SK-N-SH (cell line): ENCODE data around the gene IFIT5. TPM values are rescaled to one million over a fixed set of nuclear protein-coding genes. Genes with fewer than 3 reads are reported as not detected.

ENCODE experiments used
- CTCF ChIA-PET: fragments of 300-600, 350-600 bp; formaldehyde crosslinking; extraction: SDS; loops from one replicate; lab custom pipeline; 2021; lab: Yijun Ruan, JAX
- POLR2A ChIA-PET: fragments of 350-600 bp; sonication (Branson Sonifier 250); formaldehyde crosslinking; extraction: SDS; loops from one replicate; lab custom pipeline; 2020; ENCODE audit warnings: antibody characterized with exemption, inconsistent platforms; lab: Yijun Ruan, JAX
- DNase-seq: peaks from one replicate; pipeline ENCODE4 v3.0.0; 2012
- H2AFZ ChIP-seq: fragments of 200-600 bp; sonication (generic); 2 replicates; pipeline ENCODE4 v1.8.1; 2016; ENCODE audit warnings: antibody characterized with exemption, mild to moderate bottlenecking, low read depth
- H3F3A ChIP-seq: fragments of 200-600 bp; sonication (generic); replicated peaks from 2 replicates; pipeline ENCODE3; 2016; ENCODE audit warnings: antibody characterized with exemption, mild to moderate bottlenecking; ENCODE audit not compliant: insufficient read depth
- H3K27ac ChIP-seq, 2 experiments: fragments of 200-500 bp in 1 of 2; fragments of 200-600 bp in 1 of 2; sonication (Bioruptor generic) in 1 of 2; sonication (generic), shearing (Covaris generic) in 1 of 2; 2 replicates each; pipeline versions ENCODE4 v1.5.1 to v1.6.1; 2014 to 2016; ENCODE audit warnings: low read depth in 2 of 2, inconsistent platforms in 1 of 2, low read length in 1 of 2, mild to moderate bottlenecking in 1 of 2, mixed read lengths in 1 of 2
- H3K27me3 ChIP-seq: fragments of 200-600 bp; sonication (generic), shearing (Covaris generic); 2 replicates; pipeline ENCODE4 v1.6.1; 2016; ENCODE audit warnings: mixed run types; ENCODE audit not compliant: insufficient read depth
- H3K36me3 ChIP-seq, 2 experiments: fragments of 200-500 bp in 1 of 2; fragments of 200-600 bp in 1 of 2; sonication (Bioruptor generic) in 1 of 2; sonication (generic) in 1 of 2; replicated peaks in 1 of 2; 2 replicates each; pipeline versions ENCODE3 to v1.5.1; 2014 to 2016; ENCODE audit warnings: low read length in 1 of 2, mild to moderate bottlenecking in 1 of 2; ENCODE audit not compliant: insufficient read depth in 2 of 2, control insufficient read depth in 1 of 2
- H3K4me1 ChIP-seq, 2 experiments: fragments of 200-500 bp in 1 of 2; fragments of 200-600 bp in 1 of 2; sonication (Bioruptor generic) in 1 of 2; sonication (generic), shearing (Covaris generic) in 1 of 2; 2 replicates each; pipeline versions ENCODE4 v1.5.1 to v1.6.1; 2014 to 2016; ENCODE audit warnings: low read depth in 1 of 2, low read length in 1 of 2, mixed run types in 1 of 2; ENCODE audit not compliant: insufficient read depth in 2 of 2, control insufficient read depth in 1 of 2
- H3K4me2 ChIP-seq: fragments of 200-600 bp; sonication (generic), shearing (Covaris generic); 2 replicates; pipeline ENCODE4 v1.6.1; 2017; ENCODE audit warnings: mixed run types
- H3K4me3 ChIP-seq, 2 experiments: fragments of 200-500 bp in 1 of 2; fragments of 200-600 bp in 1 of 2; sonication (Bioruptor generic) in 1 of 2; sonication (generic), shearing (Covaris generic) in 1 of 2; 2 replicates each; pipeline versions ENCODE4 v1.5.1 to v1.8.1; 2014 to 2016; ENCODE audit warnings: low read depth in 2 of 2, inconsistent platforms in 1 of 2, low read length in 1 of 2, mild to moderate bottlenecking in 1 of 2, mixed read lengths in 1 of 2, moderate library complexity in 1 of 2
- H3K79me2 ChIP-seq: fragments of 200-600 bp; sonication (generic); 2 replicates; pipeline ENCODE4 v1.8.1; 2017; ENCODE audit warnings: mild to moderate bottlenecking; ENCODE audit not compliant: insufficient read depth
- H3K9ac ChIP-seq: fragments of 200-600 bp; sonication (generic); 2 replicates; pipeline ENCODE4 v1.6.1; 2017; ENCODE audit warnings: mixed run types
- H3K9me2 ChIP-seq: fragments of 200-600 bp; sonication (generic); 2 replicates; pipeline ENCODE4 v1.6.1; 2017; ENCODE audit warnings: mixed run types
- H3K9me3 ChIP-seq: fragments of 200-600 bp; sonication (generic); 2 replicates; pipeline ENCODE4 v1.6.1; 2017; ENCODE audit warnings: mixed run types, mild to moderate bottlenecking, moderate library complexity
- H4K20me1 ChIP-seq: fragments of 200-600 bp; sonication (generic); 2 replicates; pipeline ENCODE4 v1.6.1; 2017; ENCODE audit warnings: mild to moderate bottlenecking, mixed run types; ENCODE audit not compliant: insufficient read depth
- EP300 ChIP-seq, 2 experiments: IDR thresholded peaks; 2 replicates each; pipeline versions ENCODE4 v1.4.0 to v1.6.1; 2012; ENCODE audit warnings: borderline replicate concordance in 1 of 2, low read depth in 1 of 2, low read length in 1 of 2
- EZH2phosphoT487 ChIP-seq: fragments of 200-600 bp; sonication (generic); IDR thresholded peaks from 2 replicates; pipeline ENCODE4 v1.6.1; 2017; ENCODE audit warnings: low read depth, mixed run types, mild to moderate bottlenecking, antibody characterized with exemption, moderate library complexity, borderline replicate concordance
- FOSL2 ChIP-seq: IDR thresholded peaks from 2 replicates; pipeline ENCODE4 v1.4.0; 2012; ENCODE audit warnings: low read depth, mild to moderate bottlenecking, moderate library complexity, borderline replicate concordance
- FOXJ3 ChIP-seq: sonication (generic); formaldehyde crosslinking; IDR thresholded peaks from 2 replicates; pipeline ENCODE4 v1.5.1; 2020; ENCODE audit warnings: mild to moderate bottlenecking, missing genetic modification reagents
- FOXM1 ChIP-seq: IDR thresholded peaks from 2 replicates; pipeline ENCODE4 v1.4.0; 2012; ENCODE audit warnings: low read depth, mild to moderate bottlenecking
- GABPA ChIP-seq: IDR thresholded peaks from 2 replicates; pipeline ENCODE4 v1.4.0; 2012; ENCODE audit warnings: low read depth, mild to moderate bottlenecking
- GATA2 ChIP-seq: sonication (generic); formaldehyde crosslinking; IDR thresholded peaks from 2 replicates; pipeline ENCODE4 v1.5.0; 2020; ENCODE audit warnings: mild to moderate bottlenecking, missing genetic modification reagents
- IRF3 ChIP-seq: fragments of 150-350 bp; IDR thresholded peaks from 2 replicates; pipeline ENCODE4 v1.6.1; 2016; ENCODE audit warnings: mild to moderate bottlenecking, low read depth, low read length
- JUND ChIP-seq: IDR thresholded peaks from 2 replicates; pipeline ENCODE4 v1.4.0; 2012
- MAX ChIP-seq: IDR thresholded peaks from 2 replicates; pipeline ENCODE4 v1.4.0; 2012; ENCODE audit warnings: low read depth
- NFIC ChIP-seq: IDR thresholded peaks from 2 replicates; pipeline ENCODE4 v1.4.0; 2012; ENCODE audit warnings: borderline replicate concordance
- RCOR1 ChIP-seq: fragments of 150-350 bp; IDR thresholded peaks from 2 replicates; pipeline ENCODE4 v1.6.1; 2017; ENCODE audit warnings: antibody characterized with exemption, low read length
- RFX5 ChIP-seq: IDR thresholded peaks from 2 replicates; pipeline ENCODE4 v1.6.1; 2012; ENCODE audit warnings: mild to moderate bottlenecking, improper control_type of control experiment, low read length
- SIN3A ChIP-seq: IDR thresholded peaks from 2 replicates; pipeline ENCODE4 v1.6.1; 2012; ENCODE audit warnings: low read depth, mild to moderate bottlenecking, low read length, moderate library complexity, borderline replicate concordance
- TCF12 ChIP-seq: IDR thresholded peaks from 2 replicates; pipeline ENCODE4 v1.4.0; 2012
- TEAD4 ChIP-seq: IDR thresholded peaks from 2 replicates; pipeline ENCODE4 v1.4.0; 2012; ENCODE audit warnings: mild to moderate bottlenecking, borderline replicate concordance; ENCODE audit not compliant: insufficient read depth
- WGBS: methylation state at CpG from one replicate; pipeline ENCODE4 v1.1.6; 2017; ENCODE audit warnings: low lambda C conversion rate; 5-methylcytosine and 5-hydroxymethylcytosine counted together
- polyA plus RNA-seq, 3 experiments: library from polyadenylated mRNA; depleted of rRNA; stranded (reverse); fragments of >200 nt; gene quantifications; 2 replicates each; pipeline ENCODE4 v1.2.3, GENCODE V29; 2012
- TF ChIP-seq, protein P1 (sequence below): IDR thresholded peaks from 2 replicates; pipeline ENCODE4; 2012
- TF ChIP-seq, protein P2 (sequence below): fragments of 200-600 bp; sonication (generic); IDR thresholded peaks from 2 replicates; pipeline ENCODE4 v1.6.1; 2017; ENCODE audit warnings: antibody characterized with exemption, mild to moderate bottlenecking, moderate library complexity

Gene IFIT5
- polyA plus RNA-seq, 1 of the 3 experiments (the other 2 are of a cell fraction): 2.7 TPM

DNA sequence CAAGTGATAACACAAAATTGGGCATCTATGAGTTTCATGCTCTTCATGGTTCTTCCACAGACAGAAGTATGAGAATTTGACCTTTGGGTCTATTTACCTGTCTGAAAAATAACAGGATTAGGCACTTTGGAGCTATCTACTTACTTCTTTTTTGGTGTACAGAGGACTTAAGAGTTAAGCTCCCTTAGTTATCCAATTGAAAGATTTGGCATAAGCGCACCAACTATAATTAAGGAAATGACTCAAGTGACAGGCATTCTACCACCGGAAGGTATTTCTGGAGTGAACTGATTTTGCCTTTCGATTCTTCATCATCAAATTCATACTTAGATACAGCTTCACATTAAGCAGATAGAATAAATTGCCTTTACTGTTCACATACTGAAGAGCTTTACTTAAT is 43.9 kb downstream of the IFIT5 start:
- H3F3A ChIP-seq: peaks cover 10% of the 10 kb centered on the region
- no peaks in the 10 kb centered on the region for H4K20me1 ChIP-seq
- no peaks in the 10 kb centered on the region for H3K27me3 ChIP-seq
- TF ChIP-seq NFIC: peak; percentile 58; the same call in 1 of the 2 replicates
- peak; percentile 54; the same call in 1 of the 2 replicates for TF ChIP-seq FOSL2
- TF ChIP-seq TCF12: peak; percentile 24; the same call in 1 of the 2 replicates
- TF ChIP-seq EP300 (IDR thresholded peaks at IDR 0.05; ENCODE audit: borderline replicate concordance in 1 of 2, low read depth in 1 of 2, low read length in 1 of 2): no peak
- no peak for TF ChIP-seq RCOR1
- TF ChIP-seq JUND: peak; percentile 52
- no peak for TF ChIP-seq EZH2phosphoT487
- 13% methylated on average over 3 of the region's 3 CpGs for WGBS
- no peaks in the 10 kb centered on the region for H3K9me3 ChIP-seq
- no peaks in the 10 kb centered on the region for H3K36me3 ChIP-seq
- peaks cover 0 to 17% of the 10 kb centered on the region in 2 experiments; a peak in 1 of 4 replicates for H3K4me1 ChIP-seq
- no peak for DNase-seq
- H3K9me2 ChIP-seq: no peaks in the 10 kb centered on the region
- H3K4me3 ChIP-seq: no peak overlapping the region
- H2AFZ ChIP-seq: peak overlapping the region; percentile 38; the same call in 1 of the 2 replicates
- H3K79me2 ChIP-seq: no peaks in the 10 kb centered on the region
- H3K9ac ChIP-seq: no peak overlapping the region
- peak overlapping the region; percentile 27 for H3K4me2 ChIP-seq
- CTCF ChIA-PET: interaction anchor here (1.0 to 1.2 kb wide), 2 partner anchors 8 to 9 kb away, joined by 3 read pairs; no protein-coding TSS in a partner anchor
- peak overlapping the region; percentile 34 to 66; a peak in 3 of 4 replicates for H3K27ac ChIP-seq
- POLR2A ChIA-PET: no interaction called here

DNA sequence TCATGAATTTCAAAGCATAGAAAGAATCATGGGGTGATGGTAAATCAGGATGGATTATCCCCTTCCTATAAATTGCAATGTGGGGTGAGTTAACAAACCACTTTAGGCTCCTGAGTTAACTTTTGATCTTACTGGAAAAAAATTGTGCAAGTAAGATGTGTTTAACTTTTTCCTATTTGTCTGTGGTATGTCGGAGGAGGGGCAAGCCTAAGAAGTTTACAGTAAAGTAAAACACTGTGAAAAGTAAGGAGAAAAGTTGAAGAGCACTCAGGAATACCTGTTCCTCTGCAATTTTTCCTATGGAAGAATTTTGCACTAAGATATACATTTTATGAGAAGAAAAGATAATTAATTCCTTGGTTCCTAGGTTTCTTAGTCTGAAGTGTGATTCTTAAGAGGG is 44.4 kb downstream of the IFIT5 start:
- H3K9me2 ChIP-seq: no peaks in the 10 kb centered on the region
- peaks cover 0 to 17% of the 10 kb centered on the region in 2 experiments; a peak in 1 of 4 replicates for H3K4me1 ChIP-seq
- peak overlapping the region; percentile 27; the same call in 1 of the 2 replicates for H3K4me2 ChIP-seq
- H3K79me2 ChIP-seq: no peaks in the 10 kb centered on the region
- H2AFZ ChIP-seq: 0 out of 2 replicates have a peak overlapping the region, but pooled peaks have one; percentile 38
- H3K9me3 ChIP-seq: no peaks in the 10 kb centered on the region
- no peak overlapping the region for H3K4me3 ChIP-seq
- H3K9ac ChIP-seq: no peak overlapping the region
- H3F3A ChIP-seq: peaks cover 10% of the 10 kb centered on the region
- ChIA-PET CTCF (interaction anchor here (1.0 kb wide), 1 partner anchor 7 kb away, joined by 3 read pairs; no protein-coding TSS in a partner anchor), POLR2A (no interaction called here)
- no peaks in the 10 kb centered on the region for H3K36me3 ChIP-seq
- no peaks in the 10 kb centered on the region for H3K27me3 ChIP-seq
- DNase-seq: no peak
- peak overlapping the region; percentile 34 to 66; a peak in 3 of 4 replicates for H3K27ac ChIP-seq
- TF ChIP-seq IRF3 (no peak), MAX (no peak), GATA2 (CRISPR knock-in tag) (no peak), TCF12 (no peak), FOXM1 (no peak), GABPA (no peak), EP300 (IDR thresholded peaks at IDR 0.05; ENCODE audit: borderline replicate concordance in 1 of 2, low read depth in 1 of 2, low read length in 1 of 2) (no peak), RCOR1 (no peak), SIN3A (no peak), FOXJ3 (CRISPR knock-in tag) (no peak), NFIC (no peak), RFX5 (no peak), TEAD4 (no peak), JUND (no peak)
- TF ChIP-seq, protein P1, sequence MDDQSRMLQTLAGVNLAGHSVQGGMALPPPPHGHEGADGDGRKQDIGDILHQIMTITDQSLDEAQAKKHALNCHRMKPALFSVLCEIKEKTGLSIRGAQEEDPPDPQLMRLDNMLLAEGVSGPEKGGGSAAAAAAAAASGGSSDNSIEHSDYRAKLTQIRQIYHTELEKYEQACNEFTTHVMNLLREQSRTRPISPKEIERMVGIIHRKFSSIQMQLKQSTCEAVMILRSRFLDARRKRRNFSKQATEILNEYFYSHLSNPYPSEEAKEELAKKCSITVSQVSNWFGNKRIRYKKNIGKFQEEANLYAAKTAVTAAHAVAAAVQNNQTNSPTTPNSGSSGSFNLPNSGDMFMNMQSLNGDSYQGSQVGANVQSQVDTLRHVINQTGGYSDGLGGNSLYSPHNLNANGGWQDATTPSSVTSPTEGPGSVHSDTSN: no peak
- TF ChIP-seq, protein P2, sequence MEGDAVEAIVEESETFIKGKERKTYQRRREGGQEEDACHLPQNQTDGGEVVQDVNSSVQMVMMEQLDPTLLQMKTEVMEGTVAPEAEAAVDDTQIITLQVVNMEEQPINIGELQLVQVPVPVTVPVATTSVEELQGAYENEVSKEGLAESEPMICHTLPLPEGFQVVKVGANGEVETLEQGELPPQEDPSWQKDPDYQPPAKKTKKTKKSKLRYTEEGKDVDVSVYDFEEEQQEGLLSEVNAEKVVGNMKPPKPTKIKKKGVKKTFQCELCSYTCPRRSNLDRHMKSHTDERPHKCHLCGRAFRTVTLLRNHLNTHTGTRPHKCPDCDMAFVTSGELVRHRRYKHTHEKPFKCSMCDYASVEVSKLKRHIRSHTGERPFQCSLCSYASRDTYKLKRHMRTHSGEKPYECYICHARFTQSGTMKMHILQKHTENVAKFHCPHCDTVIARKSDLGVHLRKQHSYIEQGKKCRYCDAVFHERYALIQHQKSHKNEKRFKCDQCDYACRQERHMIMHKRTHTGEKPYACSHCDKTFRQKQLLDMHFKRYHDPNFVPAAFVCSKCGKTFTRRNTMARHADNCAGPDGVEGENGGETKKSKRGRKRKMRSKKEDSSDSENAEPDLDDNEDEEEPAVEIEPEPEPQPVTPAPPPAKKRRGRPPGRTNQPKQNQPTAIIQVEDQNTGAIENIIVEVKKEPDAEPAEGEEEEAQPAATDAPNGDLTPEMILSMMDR: no peak
- H4K20me1 ChIP-seq: no peaks in the 10 kb centered on the region
- WGBS: 88% methylated on average over 1 of the region's 1 CpG
